T-helper 1 cell treated with Interleukin-12 subunit alpha and Interleukin-12 subunit beta and Interleukin-4 antibody, amounts not matched to agents 30 ng/mL and 1 ng/mL, for 36 hours (primary cell): ENCODE results near the gene IL17RB. TPM values are rescaled to one million over a fixed set of nuclear protein-coding genes. Genes with fewer than 3 reads are reported as not detected.

Experiments
- intact Hi-C: fragments of 100-400 bp; cut with micrococcal nuclease; formaldehyde crosslinking; loops from one replicate; pipeline ENCODE4 v1.15.1; 2024
- total RNA-seq: library from RNA; stranded (reverse); gene quantifications from 2 replicates; pipeline ENCODE4 v1.2.3, GENCODE V29; 2022

The IL17RB gene
- total RNA-seq, 1 donor from 2014 or later, result 2.6 TPM

GRCh38 chr3:53811143-53811927 lies 35.0 kb upstream of the IL17RB start:
- intact Hi-C loops, result no loop called here

GRCh38 chr3:53812434-53812833 lies 33.9 kb upstream of the IL17RB start:
- intact Hi-C loops, result no loop called here

GRCh38 chr3:53813229-53813628 lies 33.1 kb upstream of the IL17RB start:
- intact Hi-C loops, result no loop called here

GRCh38 chr3:53813876-53814275 lies 32.5 kb upstream of the IL17RB start:
- intact Hi-C loops, result no loop called here

- intact Hi-C loops, result no loop called here
These were observed 31.3 kb upstream of the IL17RB start for GRCh38 chr3:53815067-53815466.

- intact Hi-C loops, result no loop called here
These were observed 30.7 kb upstream of the IL17RB start for GRCh38 chr3:53815651-53816050.

- intact Hi-C loops, result no loop called here
These were observed 29.9 kb upstream of the IL17RB start for GRCh38 chr3:53816425-53816824.

- intact Hi-C loops, result no loop called here
These were observed 29.2 kb upstream of the IL17RB start for GRCh38 chr3:53817211-53817610.

- intact Hi-C loops, result no loop called here
These were observed 28.6 kb upstream of the IL17RB start for GRCh38 chr3:53817809-53818208.

- intact Hi-C loops, result no loop called here
These were observed 27.9 kb upstream of the IL17RB start for GRCh38 chr3:53818221-53819162.

GRCh38 chr3:53819163-53819868 lies 27.1 kb upstream of the IL17RB start:
- intact Hi-C loops, result no loop called here

- intact Hi-C loops, result no loop called here
These were observed 26.3 kb upstream of the IL17RB start for GRCh38 chr3:53820084-53820483.

GRCh38 chr3:53820756-53821580 lies 25.4 kb upstream of the IL17RB start:
- intact Hi-C loops, result loop anchor here (1.0 kb wide), 1 partner anchor 22 kb away; no protein-coding TSS in a partner anchor

- intact Hi-C loops, result loop anchor here (1.0 kb wide), 1 partner anchor 22 kb away; no protein-coding TSS in a partner anchor
These were observed 24.7 kb upstream of the IL17RB start for GRCh38 chr3:53821631-53822121.

GRCh38 chr3:53822331-53822741 lies 24.0 kb upstream of the IL17RB start:
- intact Hi-C loops, result no loop called here

- intact Hi-C loops, result no loop called here
These were observed 23.1 kb upstream of the IL17RB start for GRCh38 chr3:53823026-53823955.

GRCh38 chr3:53823956-53824657 lies 22.3 kb upstream of the IL17RB start:
- intact Hi-C loops, result no loop called here

GRCh38 chr3:53824795-53825194 lies 21.6 kb upstream of the IL17RB start:
- intact Hi-C loops, result no loop called here

- intact Hi-C loops, result no loop called here
These were observed 20.3 kb upstream of the IL17RB start for GRCh38 chr3:53826048-53826447.
